ENCODE results near the gene SLC15A4. TPM values are rescaled to one million over a fixed set of nuclear protein-coding genes. Genes with fewer than 3 reads are reported as not detected.

SLC15A4 gene
- total and polyA plus RNA-seq, 2 of the 13 experiments (the other 11 are each of a cell fraction or from before 2014, with no cell fraction given): 17.3 to 22.7 TPM

- Histone ChIP-seq H3K36me3 (replicated peaks in 1 of 2; ENCODE audit: control insufficient read depth in 1 of 2, insufficient read depth in 2 of 2, low read length in 2 of 2) (peaks cover 16 to 62% of the 10 kb centered on the region in 2 experiments), H2AFZ (ENCODE audit: low read length) (no peak overlapping the region), H3K27me3 (ENCODE audit: control insufficient read depth in 1 of 2, insufficient read depth in 2 of 2, low read length in 2 of 2) (no peaks in the 10 kb centered on the region), H3K9ac (ENCODE audit: insufficient read depth, low read depth, low read length) (no peak overlapping the region), H3K4me2 (ENCODE audit: low read depth, low read length) (no peak overlapping the region), H3K4me3 (replicated peaks in 1 of 3; ENCODE audit: insufficient read depth in 1 of 3, low read depth in 2 of 3, low read length in 3 of 3) (no peak overlapping the region), H3K27ac (ENCODE audit: extremely low read length, insufficient read depth, low read length) (no peak overlapping the region), H4K20me1 (ENCODE audit: insufficient read depth, low read length) (0 out of 2 replicates have a peak, but pooled peaks cover 3% of the 10 kb centered on the region), H3K9me3 (ENCODE audit: low read length) (no peaks in the 10 kb centered on the region), H3K79me2 (ENCODE audit: insufficient read depth, low read length) (peaks cover 7% of the 10 kb centered on the region), H3K4me1 (ENCODE audit: insufficient read depth, low read length) (no peaks in the 10 kb centered on the region)
- intact Hi-C loops (cut with micrococcal nuclease; ENCODE audit: unreplicated experiment) (no loop called here), in situ Hi-C loops (cut with HindIII; ENCODE audit: extremely low pct_ligation_motif_present, low pct_unique_long_range_greater_than_20kb) (no loop called here)
- ATAC-seq (no peak), FAIRE-seq (no peak), DNase-seq (ENCODE audit: low spot score) (no peak)
- POLR2A ChIA-PET: interaction anchor here (1.7 kb wide), 1 partner anchor 19 kb away, joined by 6 read pairs; no protein-coding TSS in a partner anchor
- TF ChIP-seq POGZ (CRISPR knock-in tag; IDR thresholded peaks at IDR 0.05) (no peak), ZFYVE20 (CRISPR knock-in tag; IDR thresholded peaks at IDR 0.05; ENCODE audit: borderline replicate concordance, low read depth) (no peak), HMGXB3 (CRISPR knock-in tag; IDR thresholded peaks at IDR 0.05; ENCODE audit: borderline replicate concordance) (no peak), SRSF1 (optimal IDR thresholded peaks at IDR 0.05; ENCODE audit: low read depth, low read length) (no peak), E2F2 (CRISPR knock-in tag; IDR thresholded peaks at IDR 0.05; ENCODE audit: borderline replicate concordance) (no peak), ZNF264 (CRISPR knock-in tag; IDR thresholded peaks at IDR 0.05) (no peak)
- BruUV-seq (replicated peaks): no TSS peak
- WGBS (ENCODE audit: low lambda C conversion rate): 97% methylated on average over 8 of the region's 8 CpGs
- CTCF ChIA-PET (ENCODE audit: low intra/inter-chr PET ratio, low total read pairs): no interaction called here
These were observed 19.0 kb downstream of the SLC15A4 start for GRCh38 chr12:128804762-128805161.
